HepG2 (cell line): ENCODE results near the gene SOX5. TPM values are rescaled to one million over a fixed set of nuclear protein-coding genes. Genes with fewer than 3 reads are reported as not detected.

Source experiments
- ATAC-seq: fragments of 200-7000 bp; cut with Tn5 transposase; 3 replicates; pipeline ENCODE4 v1.9.1; 2020; ENCODE audit warnings: mild to moderate bottlenecking, moderate library complexity
- BruUV-seq: library from RNA; stranded (reverse); fragments of 400-500 nt; replicated peaks from 2 replicates; lab custom pipeline; 2021; lab: Mats Ljungman, UMichigan
- CTCF ChIA-PET: fragments of 300-600 bp; formaldehyde crosslinking; extraction: SDS; loops from one replicate; lab custom pipeline; 2021; ENCODE audit warnings: low total read pairs, inconsistent platforms, low intra/inter-chr PET ratio; lab: Yijun Ruan, JAX
- POLR2A ChIA-PET: fragments of 350-600 bp; sonication (Branson Sonifier 250); formaldehyde crosslinking; loops from one replicate; lab custom pipeline; 2020; ENCODE audit warnings: antibody characterized with exemption, inconsistent platforms; lab: Yijun Ruan, JAX
- DNase-seq: peaks from one replicate; pipeline ENCODE4 v3.0.0-alpha.2; 2015; ENCODE audit warnings: low spot score
- FAIRE-seq: peaks from 3 replicates; lab custom pipeline; 2011; peaks lifted over from hg19 to GRCh38; lab: Jason Lieb, UNC
- H2AFZ ChIP-seq: one replicate; pipeline ENCODE4 v1.6.1; 2011; ENCODE audit warnings: low read length, inconsistent platforms
- H3K27ac ChIP-seq: fragments of 300-600 bp; 3 replicates; pipeline ENCODE4 v1.8.0; 2011; ENCODE audit warnings: mixed run types, mild to moderate bottlenecking, mixed read lengths, low read length, inconsistent platforms; ENCODE audit not compliant: insufficient read depth; ENCODE audit errors: extremely low read length
- H3K27me3 ChIP-seq, 2 experiments: fragments of 200-600 bp in 1 of 2; 2 replicates in 1 of 2; 3 replicates in 1 of 2; pipeline versions ENCODE4 v1.6.0 to v1.8.0; 2011; ENCODE audit warnings: low read length in 2 of 2, mild to moderate bottlenecking in 2 of 2, moderate library complexity in 2 of 2, inconsistent platforms in 1 of 2; ENCODE audit not compliant: insufficient read depth in 2 of 2, control insufficient read depth in 1 of 2
- H3K36me3 ChIP-seq, 2 experiments: fragments of 200-600 bp in 1 of 2; replicated peaks in 1 of 2; 2 replicates in 1 of 2; 3 replicates in 1 of 2; pipeline versions ENCODE4 v1.5.1 to v1.8.0; 2011; ENCODE audit warnings: low read length in 2 of 2, inconsistent platforms in 1 of 2; ENCODE audit not compliant: insufficient read depth in 2 of 2, control insufficient read depth in 1 of 2
- H3K4me1 ChIP-seq: 2 replicates; pipeline ENCODE4 v1.5.1; 2012; ENCODE audit warnings: low read length, inconsistent platforms; ENCODE audit not compliant: insufficient read depth
- H3K4me2 ChIP-seq: 2 replicates; pipeline ENCODE4 v1.6.0; 2011; ENCODE audit warnings: low read depth, low read length, inconsistent platforms
- H3K4me3 ChIP-seq, 3 experiments: fragments of 200-600 bp in 1 of 3; sonication (generic), shearing (Covaris generic) in 1 of 3; replicated peaks in 1 of 3; 2 replicates each; pipeline ENCODE4 v1.5.1; 2011 to 2016; ENCODE audit warnings: low read length in 3 of 3, inconsistent platforms in 2 of 3, low read depth in 2 of 3, mild to moderate bottlenecking in 2 of 3, control low read depth in 1 of 3, mixed read lengths in 1 of 3; ENCODE audit not compliant: insufficient read depth in 1 of 3
- H3K79me2 ChIP-seq: one replicate; pipeline ENCODE4 v1.6.1; 2011; ENCODE audit warnings: low read length, inconsistent platforms; ENCODE audit not compliant: insufficient read depth
- H3K9ac ChIP-seq: 2 replicates; pipeline ENCODE4 v1.6.0; 2011; ENCODE audit warnings: mild to moderate bottlenecking, low read depth, low read length, inconsistent platforms; ENCODE audit not compliant: insufficient read depth
- H3K9me3 ChIP-seq: 2 replicates; pipeline ENCODE4 v1.5.1; 2012; ENCODE audit warnings: mild to moderate bottlenecking, low read length
- H4K20me1 ChIP-seq: 2 replicates; pipeline ENCODE4 v1.6.0; 2011; ENCODE audit warnings: inconsistent platforms, mild to moderate bottlenecking, low read length, moderate library complexity; ENCODE audit not compliant: insufficient read depth
- HDAC2 ChIP-seq: sonication (generic); formaldehyde crosslinking; IDR thresholded peaks from 2 replicates; pipeline ENCODE4 v1.4.0; 2020; ENCODE audit warnings: missing genetic modification reagents
- HOXA5 ChIP-seq: sonication (generic); formaldehyde crosslinking; IDR thresholded peaks from 2 replicates; pipeline ENCODE4 v1.4.0; 2020; ENCODE audit warnings: missing genetic modification reagents
- MAFG ChIP-seq: sonication (generic); formaldehyde crosslinking; IDR thresholded peaks from 2 replicates; pipeline ENCODE4 v1.5.1; 2020; ENCODE audit warnings: mild to moderate bottlenecking, missing genetic modification reagents
- POLR2A ChIP-seq, 2 experiments: IDR thresholded peaks; 2 replicates each; pipeline ENCODE4 v1.6.1; 2011; ENCODE audit warnings: low read depth in 2 of 2, low read length in 2 of 2, mild to moderate bottlenecking in 1 of 2, moderate library complexity in 1 of 2; ENCODE audit not compliant: insufficient read depth in 1 of 2
- TAF1 ChIP-seq: sonication (generic); formaldehyde crosslinking; IDR thresholded peaks from 2 replicates; pipeline ENCODE4 v1.4.0; 2020; ENCODE audit warnings: missing genetic modification reagents
- ZNF512B ChIP-seq: sonication (generic); formaldehyde crosslinking; IDR thresholded peaks from 2 replicates; pipeline ENCODE4 v1.5.1; 2020; ENCODE audit warnings: missing genetic modification reagents, mild to moderate bottlenecking, borderline replicate concordance
- WGBS: methylation state at CpG from one replicate; pipeline ENCODE4 v1.1.6; 2017; ENCODE audit warnings: low lambda C conversion rate; 5-methylcytosine and 5-hydroxymethylcytosine counted together
- in situ Hi-C: cut with HindIII; loops from 2 replicates; pipeline ENCODE4 v1.10.0; 2017; ENCODE audit warnings: low pct_unique_long_range_greater_than_20kb; ENCODE audit not compliant: extremely low pct_ligation_motif_present
- intact Hi-C: fragments of 100-400 bp; cut with micrococcal nuclease; formaldehyde crosslinking; loops from one replicate; pipeline ENCODE4 v1.10.0; 2022; ENCODE audit not compliant: unreplicated experiment
- polyA plus RNA-seq, 8 experiments: library from polyadenylated mRNA; depleted of rRNA in 3 of 8; stranded (reverse) in 7 of 8; unstranded in 1 of 8; fragments of >200 nt; fragmentation: Illumina TruSeq in 4 of 8; extraction: Trizol in 4 of 8; gene quantifications; 2 replicates each; pipeline versions ENCODE4 v1.2.1 to v1.2.3, GENCODE V29; 2011 to 2016; ENCODE audit warnings: low read depth in 4 of 8, missing spikeins in 1 of 8, mixed read lengths in 1 of 8; ENCODE audit not compliant: insufficient read depth in 1 of 8
- total RNA-seq, 5 experiments: library from RNA; depleted of rRNA; stranded (reverse); fragments of >200 nt; fragmentation: Illumina TruSeq; extraction: Trizol; gene quantifications; 2 replicates each; pipeline ENCODE4 v1.2.3, GENCODE V29; 2016; ENCODE audit warnings: low read depth in 1 of 5
- TF ChIP-seq, protein P1 (sequence below): IDR thresholded peaks from 2 replicates; pipeline ENCODE4 v1.6.1; 2012; ENCODE audit warnings: low read length, improper control_type of control experiment
- TF ChIP-seq, protein P2 (sequence below): sonication (generic); formaldehyde crosslinking; IDR thresholded peaks from 2 replicates; pipeline ENCODE4 v1.5.0; 2020; ENCODE audit warnings: mild to moderate bottlenecking, missing genetic modification reagents, borderline replicate concordance

Gene SOX5
- total and polyA plus RNA-seq, 2 of the 13 experiments (the other 11 are each of a cell fraction or from before 2014, with no cell fraction given): 18.5 to 76.4 TPM

DNA sequence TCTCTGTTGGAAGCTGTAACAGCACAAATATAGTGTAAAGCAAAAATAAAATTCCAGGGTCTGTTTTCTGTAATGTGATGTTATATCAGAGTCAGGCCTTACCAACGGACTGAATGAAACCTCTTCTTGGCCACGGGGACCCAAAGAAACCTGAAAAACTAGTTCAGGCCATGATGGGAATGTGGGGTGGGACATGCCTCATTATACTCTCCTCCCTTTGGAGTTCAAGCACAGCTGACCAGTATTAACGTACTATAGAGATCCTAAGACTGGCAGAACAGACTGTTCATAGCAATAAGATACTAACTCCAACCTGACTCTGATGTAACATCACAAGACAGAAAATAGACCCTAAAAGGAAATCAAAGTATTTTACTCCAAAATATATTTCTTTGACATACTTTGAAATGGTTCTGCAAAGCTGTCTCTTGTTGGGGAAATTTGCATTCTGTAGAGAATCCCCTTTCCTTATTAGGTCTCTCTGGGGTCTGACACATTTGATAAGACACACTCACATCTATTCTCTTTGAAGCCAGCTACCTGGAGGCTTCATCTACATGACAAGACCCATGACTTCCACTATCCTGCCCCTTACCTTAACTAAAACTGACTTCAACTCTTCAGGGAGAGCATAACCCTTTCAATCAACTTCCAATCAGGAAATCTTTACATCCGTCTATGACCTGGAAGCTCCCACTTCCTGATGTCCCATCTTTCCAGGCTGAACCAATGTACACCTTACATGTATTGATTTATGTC lies 444.6 kb downstream of the SOX5 start:
- FAIRE-seq: no peak
- BruUV-seq: no TSS peak

More for the DNA sequence above, 444.6 kb downstream of the SOX5 start:
- H3K9me3 ChIP-seq: no peaks in the 10 kb centered on the region
- no peaks in the 10 kb centered on the region for H3K36me3 ChIP-seq
- no peak overlapping the region for H3K9ac ChIP-seq
- no peak overlapping the region for H3K27ac ChIP-seq
- ChIA-PET CTCF (no interaction called here), POLR2A (no interaction called here)
- no peak for TF ChIP-seq HDAC2 (CRISPR knock-in tag)
- TF ChIP-seq TAF1 (CRISPR knock-in tag): no peak
- no peak for TF ChIP-seq POLR2A (IDR thresholded peaks at IDR 0.05; ENCODE audit: insufficient read depth in 1 of 2, low read depth in 2 of 2, low read length in 2 of 2)
- TF ChIP-seq HOXA5: no peak
- no peak for TF ChIP-seq ZNF512B
- TF ChIP-seq, protein P1, sequence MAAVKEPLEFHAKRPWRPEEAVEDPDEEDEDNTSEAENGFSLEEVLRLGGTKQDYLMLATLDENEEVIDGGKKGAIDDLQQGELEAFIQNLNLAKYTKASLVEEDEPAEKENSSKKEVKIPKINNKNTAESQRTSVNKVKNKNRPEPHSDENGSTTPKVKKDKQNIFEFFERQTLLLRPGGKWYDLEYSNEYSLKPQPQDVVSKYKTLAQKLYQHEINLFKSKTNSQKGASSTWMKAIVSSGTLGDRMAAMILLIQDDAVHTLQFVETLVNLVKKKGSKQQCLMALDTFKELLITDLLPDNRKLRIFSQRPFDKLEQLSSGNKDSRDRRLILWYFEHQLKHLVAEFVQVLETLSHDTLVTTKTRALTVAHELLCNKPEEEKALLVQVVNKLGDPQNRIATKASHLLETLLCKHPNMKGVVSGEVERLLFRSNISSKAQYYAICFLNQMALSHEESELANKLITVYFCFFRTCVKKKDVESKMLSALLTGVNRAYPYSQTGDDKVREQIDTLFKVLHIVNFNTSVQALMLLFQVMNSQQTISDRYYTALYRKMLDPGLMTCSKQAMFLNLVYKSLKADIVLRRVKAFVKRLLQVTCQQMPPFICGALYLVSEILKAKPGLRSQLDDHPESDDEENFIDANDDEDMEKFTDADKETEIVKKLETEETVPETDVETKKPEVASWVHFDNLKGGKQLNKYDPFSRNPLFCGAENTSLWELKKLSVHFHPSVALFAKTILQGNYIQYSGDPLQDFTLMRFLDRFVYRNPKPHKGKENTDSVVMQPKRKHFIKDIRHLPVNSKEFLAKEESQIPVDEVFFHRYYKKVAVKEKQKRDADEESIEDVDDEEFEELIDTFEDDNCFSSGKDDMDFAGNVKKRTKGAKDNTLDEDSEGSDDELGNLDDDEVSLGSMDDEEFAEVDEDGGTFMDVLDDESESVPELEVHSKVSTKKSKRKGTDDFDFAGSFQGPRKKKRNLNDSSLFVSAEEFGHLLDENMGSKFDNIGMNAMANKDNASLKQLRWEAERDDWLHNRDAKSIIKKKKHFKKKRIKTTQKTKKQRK: no peak
- no peak for TF ChIP-seq MAFG
- TF ChIP-seq, protein P2, sequence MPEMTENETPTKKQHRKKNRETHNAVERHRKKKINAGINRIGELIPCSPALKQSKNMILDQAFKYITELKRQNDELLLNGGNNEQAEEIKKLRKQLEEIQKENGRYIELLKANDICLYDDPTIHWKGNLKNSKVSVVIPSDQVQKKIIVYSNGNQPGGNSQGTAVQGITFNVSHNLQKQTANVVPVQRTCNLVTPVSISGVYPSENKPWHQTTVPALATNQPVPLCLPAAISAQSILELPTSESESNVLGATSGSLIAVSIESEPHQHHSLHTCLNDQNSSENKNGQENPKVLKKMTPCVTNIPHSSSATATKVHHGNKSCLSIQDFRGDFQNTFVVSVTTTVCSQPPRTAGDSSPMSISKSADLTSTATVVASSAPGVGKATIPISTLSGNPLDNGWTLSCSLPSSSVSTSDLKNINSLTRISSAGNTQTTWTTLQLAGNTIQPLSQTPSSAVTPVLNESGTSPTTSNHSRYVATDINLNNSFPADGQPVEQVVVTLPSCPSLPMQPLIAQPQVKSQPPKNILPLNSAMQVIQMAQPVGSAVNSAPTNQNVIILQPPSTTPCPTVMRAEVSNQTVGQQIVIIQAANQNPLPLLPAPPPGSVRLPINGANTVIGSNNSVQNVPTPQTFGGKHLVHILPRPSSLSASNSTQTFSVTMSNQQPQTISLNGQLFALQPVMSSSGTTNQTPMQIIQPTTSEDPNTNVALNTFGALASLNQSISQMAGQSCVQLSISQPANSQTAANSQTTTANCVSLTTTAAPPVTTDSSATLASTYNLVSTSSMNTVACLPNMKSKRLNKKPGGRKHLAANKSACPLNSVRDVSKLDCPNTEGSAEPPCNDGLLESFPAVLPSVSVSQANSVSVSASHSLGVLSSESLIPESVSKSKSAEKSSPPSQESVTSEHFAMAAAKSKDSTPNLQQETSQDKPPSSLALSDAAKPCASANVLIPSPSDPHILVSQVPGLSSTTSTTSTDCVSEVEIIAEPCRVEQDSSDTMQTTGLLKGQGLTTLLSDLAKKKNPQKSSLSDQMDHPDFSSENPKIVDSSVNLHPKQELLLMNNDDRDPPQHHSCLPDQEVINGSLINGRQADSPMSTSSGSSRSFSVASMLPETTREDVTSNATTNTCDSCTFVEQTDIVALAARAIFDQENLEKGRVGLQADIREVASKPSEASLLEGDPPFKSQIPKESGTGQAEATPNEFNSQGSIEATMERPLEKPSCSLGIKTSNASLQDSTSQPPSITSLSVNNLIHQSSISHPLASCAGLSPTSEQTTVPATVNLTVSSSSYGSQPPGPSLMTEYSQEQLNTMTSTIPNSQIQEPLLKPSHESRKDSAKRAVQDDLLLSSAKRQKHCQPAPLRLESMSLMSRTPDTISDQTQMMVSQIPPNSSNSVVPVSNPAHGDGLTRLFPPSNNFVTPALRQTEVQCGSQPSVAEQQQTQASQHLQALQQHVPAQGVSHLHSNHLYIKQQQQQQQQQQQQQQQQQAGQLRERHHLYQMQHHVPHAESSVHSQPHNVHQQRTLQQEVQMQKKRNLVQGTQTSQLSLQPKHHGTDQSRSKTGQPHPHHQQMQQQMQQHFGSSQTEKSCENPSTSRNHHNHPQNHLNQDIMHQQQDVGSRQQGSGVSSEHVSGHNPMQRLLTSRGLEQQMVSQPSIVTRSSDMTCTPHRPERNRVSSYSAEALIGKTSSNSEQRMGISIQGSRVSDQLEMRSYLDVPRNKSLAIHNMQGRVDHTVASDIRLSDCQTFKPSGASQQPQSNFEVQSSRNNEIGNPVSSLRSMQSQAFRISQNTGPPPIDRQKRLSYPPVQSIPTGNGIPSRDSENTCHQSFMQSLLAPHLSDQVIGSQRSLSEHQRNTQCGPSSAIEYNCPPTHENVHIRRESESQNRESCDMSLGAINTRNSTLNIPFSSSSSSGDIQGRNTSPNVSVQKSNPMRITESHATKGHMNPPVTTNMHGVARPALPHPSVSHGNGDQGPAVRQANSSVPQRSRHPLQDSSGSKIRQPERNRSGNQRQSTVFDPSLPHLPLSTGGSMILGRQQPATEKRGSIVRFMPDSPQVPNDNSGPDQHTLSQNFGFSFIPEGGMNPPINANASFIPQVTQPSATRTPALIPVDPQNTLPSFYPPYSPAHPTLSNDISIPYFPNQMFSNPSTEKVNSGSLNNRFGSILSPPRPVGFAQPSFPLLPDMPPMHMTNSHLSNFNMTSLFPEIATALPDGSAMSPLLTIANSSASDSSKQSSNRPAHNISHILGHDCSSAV: no peak
- peaks cover 0 to 6% of the 10 kb centered on the region in 2 experiments; a peak in 2 of 5 replicates for H3K27me3 ChIP-seq
- ATAC-seq (no peak), DNase-seq (no peak)
- no peak overlapping the region for H2AFZ ChIP-seq
- WGBS: 1% methylated on average over 4 of the region's 4 CpGs
- no peaks in the 10 kb centered on the region for H4K20me1 ChIP-seq
- no peaks in the 10 kb centered on the region for H3K4me1 ChIP-seq
- in situ Hi-C loops (no loop called here), intact Hi-C loops (no loop called here)
- no peak overlapping the region for H3K4me3 ChIP-seq
- H3K79me2 ChIP-seq: no peaks in the 10 kb centered on the region
- no peak overlapping the region for H3K4me2 ChIP-seq
